Fibroblast of lung (primary cell): ENCODE measurements around the gene FXN. TPM values are rescaled to one million over a fixed set of nuclear protein-coding genes. Genes with fewer than 3 reads are reported as not detected.

Experiments used
- DNase-seq, 2 donors: peaks; one replicate each; pipeline versions ENCODE4 v3.0.0 to v3.0.0-alpha.2; 2010; ENCODE audit warnings: low read depth in 2 of 2
- H2AFZ ChIP-seq: 2 replicates; pipeline ENCODE4 v1.5.1; 2012; ENCODE audit warnings: low read length, control low read depth, inconsistent platforms
- H3K27ac ChIP-seq: 2 replicates; pipeline ENCODE4 v1.5.1; 2011; ENCODE audit warnings: low read length, control low read depth; ENCODE audit not compliant: insufficient read depth
- H3K27me3 ChIP-seq: 2 replicates; pipeline ENCODE4 v1.5.1; 2011; ENCODE audit warnings: mild to moderate bottlenecking, low read length; ENCODE audit not compliant: control insufficient read depth, insufficient read depth
- H3K36me3 ChIP-seq: 2 replicates; pipeline ENCODE4 v1.5.1; 2011; ENCODE audit warnings: low read length; ENCODE audit not compliant: control insufficient read depth, insufficient read depth
- H3K4me1 ChIP-seq: 2 replicates; pipeline ENCODE4 v1.5.1; 2011; ENCODE audit warnings: low read length; ENCODE audit not compliant: control insufficient read depth, insufficient read depth; ENCODE audit errors: extremely low read depth
- H3K4me2 ChIP-seq: 2 replicates; pipeline ENCODE4 v1.5.1; 2011; ENCODE audit warnings: low read length, control low read depth; ENCODE audit not compliant: insufficient read depth; ENCODE audit errors: extremely low read depth
- H3K4me3 ChIP-seq, 4 experiments: fragments of 200-600 bp in 1 of 4; sonication (generic) in 1 of 4; replicated peaks in 1 of 4; 2 replicates each; pipeline ENCODE4 v1.5.1; 2011 to 2016; ENCODE audit warnings: low read length in 4 of 4, low read depth in 3 of 4, mild to moderate bottlenecking in 3 of 4, control low read depth in 2 of 4, inconsistent platforms in 1 of 4, mixed read lengths in 1 of 4; ENCODE audit not compliant: insufficient read depth in 1 of 4; ENCODE audit errors: control extremely low read depth in 1 of 4
- H3K79me2 ChIP-seq: 2 replicates; pipeline ENCODE4 v1.5.1; 2012; ENCODE audit warnings: mild to moderate bottlenecking, low read length, inconsistent platforms; ENCODE audit not compliant: control insufficient read depth, insufficient read depth
- H3K9ac ChIP-seq: 2 replicates; pipeline ENCODE4 v1.5.1; 2011; ENCODE audit warnings: mild to moderate bottlenecking, low read length, control low read depth; ENCODE audit not compliant: insufficient read depth
- H3K9me3 ChIP-seq: 2 replicates; pipeline ENCODE4 v1.5.1; 2012; ENCODE audit warnings: low read depth, low read length; ENCODE audit not compliant: control insufficient read depth, insufficient read depth
- H4K20me1 ChIP-seq: 2 replicates; pipeline ENCODE4 v1.5.1; 2011; ENCODE audit warnings: low read length; ENCODE audit not compliant: control insufficient read depth, insufficient read depth; ENCODE audit errors: extremely low read depth
- CTCF ChIP-seq, 2 donors: IDR thresholded peaks in 1 of 2; conservative IDR thresholded peaks in 1 of 2; 1 replicate in 1 of 2; 2 replicates in 1 of 2; pipeline ENCODE4 v1.5.1; 2011 to 2012; ENCODE audit warnings: low read length in 2 of 2, control low read depth in 1 of 2, inconsistent platforms in 1 of 2, low read depth in 1 of 2, mild to moderate bottlenecking in 1 of 2
- EZH2 ChIP-seq: IDR thresholded peaks from 2 replicates; pipeline ENCODE4 v1.5.1; 2012; ENCODE audit warnings: low read length, control low read depth, mild to moderate bottlenecking; ENCODE audit errors: missing control alignments
- polyA plus RNA-seq, 2 donors: library from polyadenylated mRNA; depleted of rRNA in 1 of 2; stranded (reverse) in 1 of 2; unstranded in 1 of 2; fragments of >200 nt; gene quantifications; 2 replicates each; pipeline ENCODE4 v1.2.1, GENCODE V29; 2011 to 2012; ENCODE audit warnings: missing spikeins in 1 of 2
- total RNA-seq: library from RNA; depleted of rRNA; stranded (reverse); fragments of >200 nt; gene quantifications from 2 replicates; pipeline ENCODE4 v1.2.1, GENCODE V29; 2014

Gene FXN
- total and polyA plus RNA-seq, 2 donors (not counting 1 experiment from before 2014, with no cell fraction given) = 0.99 to 21.6 TPM

- H3K27ac ChIP-seq = no peak overlapping the region
- H3K4me2 ChIP-seq = no peak overlapping the region
- H2AFZ ChIP-seq = no peak overlapping the region
- no peaks in the 10 kb centered on the region for H3K9me3 ChIP-seq
- no peaks in the 10 kb centered on the region for H4K20me1 ChIP-seq
- no peak overlapping the region for H3K9ac ChIP-seq
- no peaks in the 10 kb centered on the region for H3K36me3 ChIP-seq
- no peak overlapping the region for H3K4me3 ChIP-seq
- no peaks in the 10 kb centered on the region for H3K4me1 ChIP-seq
- TF ChIP-seq CTCF (conservative IDR thresholded peaks at IDR 0.05 in 1 of 2, IDR thresholded peaks at IDR 0.05 in 1 of 2; ENCODE audit: low read depth in 1 of 2, low read length in 2 of 2) (no peak), EZH2 (no peak)
- H3K79me2 ChIP-seq = no peaks in the 10 kb centered on the region
- DNase-seq = no peak
- no peaks in the 10 kb centered on the region for H3K27me3 ChIP-seq
Observed at GRCh38 chr9:68995776-68996175, 39.8 kb upstream of the FXN start.

GRCh38 chr9:68996462-68996861, 39.1 kb upstream of the FXN start:
- no peak for TF ChIP-seq CTCF (conservative IDR thresholded peaks at IDR 0.05 in 1 of 2, IDR thresholded peaks at IDR 0.05 in 1 of 2; ENCODE audit: low read depth in 1 of 2, low read length in 2 of 2)
- TF ChIP-seq EZH2 = no peak
- DNase-seq = no peak
- Histone ChIP-seq H3K9me3 (no peaks in the 10 kb centered on the region), H3K4me2 (no peak overlapping the region), H3K9ac (no peak overlapping the region), H3K4me3 (no peak overlapping the region), H4K20me1 (no peaks in the 10 kb centered on the region), H2AFZ (no peak overlapping the region), H3K27me3 (no peaks in the 10 kb centered on the region), H3K4me1 (no peaks in the 10 kb centered on the region), H3K36me3 (no peaks in the 10 kb centered on the region), H3K79me2 (no peaks in the 10 kb centered on the region), H3K27ac (no peak overlapping the region)

- Histone ChIP-seq H4K20me1 (no peaks in the 10 kb centered on the region), H3K9me3 (no peaks in the 10 kb centered on the region), H3K79me2 (no peaks in the 10 kb centered on the region), H3K9ac (no peak overlapping the region), H3K36me3 (no peaks in the 10 kb centered on the region), H3K27ac (no peak overlapping the region), H3K4me3 (no peak overlapping the region), H3K4me2 (no peak overlapping the region), H3K27me3 (no peaks in the 10 kb centered on the region), H2AFZ (no peak overlapping the region), H3K4me1 (no peaks in the 10 kb centered on the region)
- no peak for DNase-seq
- TF ChIP-seq EZH2 (no peak), CTCF (conservative IDR thresholded peaks at IDR 0.05 in 1 of 2, IDR thresholded peaks at IDR 0.05 in 1 of 2; ENCODE audit: low read depth in 1 of 2, low read length in 2 of 2) (no peak)
Observed at GRCh38 chr9:68997666-68998065, 37.9 kb upstream of the FXN start.
